Fibroblast of lung (primary cell): Measurements from ENCODE around the gene MYOZ3.

Experiments used
- CTCF ChIP-seq, 2 donors: IDR thresholded peaks in 1 of 2; conservative IDR thresholded peaks in 1 of 2; 1 replicate in 1 of 2; 2 replicates in 1 of 2; pipeline ENCODE4 v1.5.1; 2011 to 2012; ENCODE audit warnings: low read length in 2 of 2, control low read depth in 1 of 2, inconsistent platforms in 1 of 2, low read depth in 1 of 2, mild to moderate bottlenecking in 1 of 2
- EZH2 ChIP-seq: IDR thresholded peaks from 2 replicates; pipeline ENCODE4 v1.5.1; 2012; ENCODE audit warnings: low read length, control low read depth, mild to moderate bottlenecking; ENCODE audit errors: missing control alignments

GRCh38 chr5:150618163-150618562, 42.9 kb upstream of the MYOZ3 start:
- TF ChIP-seq CTCF (conservative IDR thresholded peaks at IDR 0.05 in 1 of 2, IDR thresholded peaks at IDR 0.05 in 1 of 2; ENCODE audit: low read depth in 1 of 2, low read length in 2 of 2) (no peak), EZH2 (no peak)
